Peyer's patch (tissue), 4 donors: Measurements from ENCODE around the gene RADIL. TPM values are rescaled to one million over a fixed set of nuclear protein-coding genes. Genes with fewer than 3 reads are reported as not detected.

Experiments used
- DNase-seq, 3 donors: peaks; one replicate each; pipeline ENCODE4 v3.0.0-alpha.2; 2017 to 2019
- H3K27ac ChIP-seq, 4 donors: fragments of 200-600 bp; sonication (generic); one replicate each; pipeline ENCODE4 v1.5.1; 2016 to 2019
- H3K27me3 ChIP-seq, 2 donors: fragments of 200-600 bp; sonication (generic); one replicate each; pipeline ENCODE4 v1.5.1; 2019
- H3K36me3 ChIP-seq, 3 donors: fragments of 200-600 bp; sonication (generic); one replicate each; pipeline ENCODE4 v1.5.1; 2016 to 2019
- H3K4me1 ChIP-seq, 4 donors: fragments of 200-600 bp; sonication (generic); one replicate each; pipeline ENCODE4 v1.5.1; 2016 to 2019
- H3K4me3 ChIP-seq, 4 donors: fragments of 200-600 bp; sonication (generic); 1 replicate in 3 of 4; 2 replicates in 1 of 4; pipeline ENCODE4 v1.5.1; 2016 to 2019; ENCODE audit warnings: mild to moderate bottlenecking in 1 of 4
- H3K9me3 ChIP-seq, 4 donors: fragments of 200-600 bp; sonication (generic); one replicate each; pipeline ENCODE4 v1.5.1; 2016 to 2019; ENCODE audit warnings: mild to moderate bottlenecking in 1 of 4
- POLR2A ChIP-seq, 2 donors: fragments of 450-650 bp; IDR thresholded peaks; one replicate each; pipeline ENCODE4 v1.5.1; 2017; ENCODE audit warnings: antibody characterized with exemption in 2 of 2, mild to moderate bottlenecking in 2 of 2, moderate library complexity in 2 of 2
- total RNA-seq, 4 donors: library from RNA; depleted of rRNA; stranded (reverse); fragments of >200 nt; gene quantifications; one replicate each; pipeline ENCODE4 v1.1.0, GENCODE V29; 2016
- TF ChIP-seq, protein P1 (sequence below), 6 experiments: fragments of 450-650 bp in 4 of 6; fragments of 200-600 bp in 2 of 6; sonication (generic) in 1 of 6; IDR thresholded peaks; one replicate each; pipeline ENCODE4 v1.5.1; 2017 to 2019; ENCODE audit warnings: antibody characterized with exemption in 6 of 6, mild to moderate bottlenecking in 3 of 6, moderate library complexity in 1 of 6

Gene RADIL
- total RNA-seq, 4 donors from 2014 or later, result 1.1 to 16.5 (median 4.5) TPM

DNA sequence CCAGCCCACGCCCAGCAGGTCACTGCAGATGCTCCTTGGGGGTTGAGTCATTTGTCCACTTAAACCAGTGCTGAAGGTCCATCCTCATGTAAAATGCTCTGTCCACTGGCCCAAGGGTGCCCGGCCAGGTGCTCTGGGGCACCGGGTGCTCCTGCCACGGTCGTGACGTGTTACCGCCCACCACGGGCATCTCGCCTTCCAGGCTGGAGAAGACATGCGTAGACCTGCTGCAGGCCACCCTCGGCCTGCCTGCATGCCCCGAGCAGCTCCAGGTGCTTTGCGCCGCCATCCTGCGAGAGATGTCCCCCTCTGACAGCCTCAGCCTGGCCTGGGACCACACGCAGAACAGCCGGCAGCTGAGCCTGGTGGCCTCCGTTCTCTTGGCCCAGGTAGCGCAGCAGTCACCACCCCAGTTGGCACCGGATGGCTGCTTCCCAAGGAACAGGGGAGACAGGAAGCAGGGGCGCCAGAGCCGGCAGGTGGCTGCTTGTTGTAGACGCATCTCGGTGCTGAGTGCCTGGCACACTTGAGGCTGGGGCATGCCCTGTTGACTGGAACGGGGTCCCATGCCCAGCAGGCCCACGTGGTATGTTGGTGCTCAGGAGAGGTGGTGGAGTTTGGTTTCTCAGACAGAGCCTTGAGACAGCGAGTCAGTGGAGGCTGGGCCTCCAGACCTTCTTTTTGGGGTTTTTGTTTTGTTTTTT is 102.0 kb downstream of the RADIL start:
- Histone ChIP-seq H3K4me1 (peaks cover 0 to 6% (median 3%) of the 10 kb centered on the region in 4 donors), H3K9me3 (no peaks in the 10 kb centered on the region), H3K27me3 (no peaks in the 10 kb centered on the region), H3K4me3 (no peak overlapping the region), H3K36me3 (peaks cover 0 to 66% (median 0%) of the 10 kb centered on the region in 3 donors), H3K27ac (no peak overlapping the region)
- no peak for TF ChIP-seq POLR2A (IDR thresholded peaks at IDR 0.05)
- TF ChIP-seq, protein P1, sequence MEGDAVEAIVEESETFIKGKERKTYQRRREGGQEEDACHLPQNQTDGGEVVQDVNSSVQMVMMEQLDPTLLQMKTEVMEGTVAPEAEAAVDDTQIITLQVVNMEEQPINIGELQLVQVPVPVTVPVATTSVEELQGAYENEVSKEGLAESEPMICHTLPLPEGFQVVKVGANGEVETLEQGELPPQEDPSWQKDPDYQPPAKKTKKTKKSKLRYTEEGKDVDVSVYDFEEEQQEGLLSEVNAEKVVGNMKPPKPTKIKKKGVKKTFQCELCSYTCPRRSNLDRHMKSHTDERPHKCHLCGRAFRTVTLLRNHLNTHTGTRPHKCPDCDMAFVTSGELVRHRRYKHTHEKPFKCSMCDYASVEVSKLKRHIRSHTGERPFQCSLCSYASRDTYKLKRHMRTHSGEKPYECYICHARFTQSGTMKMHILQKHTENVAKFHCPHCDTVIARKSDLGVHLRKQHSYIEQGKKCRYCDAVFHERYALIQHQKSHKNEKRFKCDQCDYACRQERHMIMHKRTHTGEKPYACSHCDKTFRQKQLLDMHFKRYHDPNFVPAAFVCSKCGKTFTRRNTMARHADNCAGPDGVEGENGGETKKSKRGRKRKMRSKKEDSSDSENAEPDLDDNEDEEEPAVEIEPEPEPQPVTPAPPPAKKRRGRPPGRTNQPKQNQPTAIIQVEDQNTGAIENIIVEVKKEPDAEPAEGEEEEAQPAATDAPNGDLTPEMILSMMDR (IDR thresholded peaks at IDR 0.05), result no peak
- DNase-seq, result no peak

DNA sequence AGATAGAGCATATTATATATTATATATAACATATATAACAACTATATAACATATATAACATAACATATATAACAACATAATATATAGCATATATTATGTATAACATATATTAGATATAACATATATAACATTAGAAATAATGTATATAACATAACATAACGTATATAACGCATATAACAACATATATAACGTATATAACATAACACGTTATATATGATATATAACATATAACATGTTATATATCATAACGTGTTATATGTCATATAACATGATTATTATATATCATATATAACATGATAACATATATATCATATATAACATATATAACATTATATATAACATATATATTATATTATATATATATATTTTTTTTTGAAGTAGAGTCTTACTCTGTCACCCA is 104.4 kb downstream of the RADIL start:
- H3K4me3 ChIP-seq, result no peak overlapping the region
- no peaks in the 10 kb centered on the region for H3K27me3 ChIP-seq
- peaks cover 0 to 14% (median 10%) of the 10 kb centered on the region in 4 donors for H3K4me1 ChIP-seq
- peaks cover 0 to 42% (median 0%) of the 10 kb centered on the region in 3 donors for H3K36me3 ChIP-seq
- H3K9me3 ChIP-seq, result no peaks in the 10 kb centered on the region
- TF ChIP-seq POLR2A (IDR thresholded peaks at IDR 0.05), result no peak
- TF ChIP-seq, protein P1 (IDR thresholded peaks at IDR 0.05), result no peak
- no peak overlapping the region for H3K27ac ChIP-seq
- no peak for DNase-seq

- DNase-seq, result peak in 2 of 3 donors; percentile 46 to 66
- no peaks in the 10 kb centered on the region for H3K27me3 ChIP-seq
- TF ChIP-seq, protein P1 (IDR thresholded peaks at IDR 0.05), result no peak
- no peak for TF ChIP-seq POLR2A (IDR thresholded peaks at IDR 0.05)
- H3K27ac ChIP-seq, result peak overlapping the region; percentile 89 to 96 (median 92)
- H3K9me3 ChIP-seq, result no peaks in the 10 kb centered on the region
- H3K4me1 ChIP-seq, result peaks cover 0 to 16% (median 10%) of the 10 kb centered on the region in 4 donors
- H3K36me3 ChIP-seq, result peaks cover 0 to 11% (median 0%) of the 10 kb centered on the region in 3 donors
- H3K4me3 ChIP-seq, result peak overlapping the region; percentile 69 to 92 (median 90)
These were observed 107.5 kb downstream of the RADIL start for GRCh38 chr7:4775848-4776623.

DNA sequence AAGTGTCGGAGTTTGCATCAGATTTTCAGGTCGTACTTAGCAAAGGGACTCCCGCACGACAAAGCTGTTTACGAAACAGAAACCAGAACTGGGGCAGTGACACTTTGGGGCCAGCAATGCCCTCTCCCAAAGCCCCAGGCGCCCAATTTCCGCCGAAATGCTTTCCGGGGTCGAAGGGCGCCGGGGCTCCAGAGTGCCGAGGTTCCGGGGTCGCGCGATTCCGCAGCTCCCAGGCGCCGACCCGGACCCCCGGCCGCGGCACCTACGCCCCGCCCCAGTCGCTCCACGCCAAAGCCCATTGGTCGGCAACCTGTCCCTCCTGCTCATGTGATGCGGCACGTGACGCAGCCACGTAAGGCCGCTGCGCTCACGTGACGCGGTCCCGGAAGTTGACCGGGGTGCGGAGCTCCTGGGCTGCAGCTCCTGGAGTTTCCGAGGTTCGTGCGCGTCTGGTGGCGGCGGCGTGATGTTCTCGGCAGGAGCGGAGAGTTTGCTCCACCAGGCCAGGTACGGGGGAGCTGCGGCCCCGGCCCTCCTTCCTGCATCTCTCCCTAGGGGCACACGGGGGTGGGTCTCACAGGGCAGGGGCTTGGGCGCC is 108.2 kb downstream of the RADIL start, which contains the start of gene AP5Z1:
AP5Z1 (plus strand) TSS at position 374 of the 598 bp plus-strand sequence; CDS start at position 467, 93 bp downstream.
- Histone ChIP-seq H3K27ac (peak within 1 kb of the TSS; percentile 89 to 96 (median 92)), H3K4me1 (peaks cover 0 to 16% (median 10%) of the 10 kb centered on the region in 4 donors)
- peak; percentile 88 to 95 for TF ChIP-seq POLR2A (IDR thresholded peaks at IDR 0.05)
- TF ChIP-seq, protein P1 (IDR thresholded peaks at IDR 0.05), result no peak

GRCh38 chr7:4774658-4775249 is 108.8 kb downstream of the RADIL start:
- Histone ChIP-seq H3K9me3 (no peaks in the 10 kb centered on the region), H3K36me3 (peaks cover 0 to 2% (median 0%) of the 10 kb centered on the region in 3 donors), H3K27me3 (no peaks in the 10 kb centered on the region), H3K27ac (peak overlapping the region; percentile 89 to 96 (median 92)), H3K4me1 (peaks cover 0 to 16% (median 10%) of the 10 kb centered on the region in 4 donors), H3K4me3 (peak overlapping the region; percentile 69 to 92 (median 90))
- DNase-seq, result peak in 2 of 3 donors; percentile 47 to 67
- no peak for TF ChIP-seq POLR2A (IDR thresholded peaks at IDR 0.05)
- TF ChIP-seq, protein P1 (IDR thresholded peaks at IDR 0.05), result no peak

More for the DNA sequence above, 108.2 kb downstream of the RADIL start, which contains the start of gene AP5Z1:
- peaks cover 0 to 8% (median 0%) of the 10 kb centered on the region in 3 donors for H3K36me3 ChIP-seq
- no peaks in the 10 kb centered on the region for H3K27me3 ChIP-seq
- no peaks in the 10 kb centered on the region for H3K9me3 ChIP-seq
- peak within 1 kb of the TSS; percentile 69 to 92 (median 90) for H3K4me3 ChIP-seq
- DNase-seq, result peak; percentile 98
